HCT116 (cell line): ENCODE measurements around the gene CDH13. TPM values are rescaled to one million over a fixed set of nuclear protein-coding genes. Genes with fewer than 3 reads are reported as not detected.

Experiments
- ATAC-seq: fragments of 200-7000 bp; cut with Tn5 transposase; 2 replicates; pipeline ENCODE4 v1.9.1; 2020; ENCODE audit warnings: mild to moderate bottlenecking, moderate library complexity
- BruUV-seq: library from RNA; stranded (reverse); fragments of 400-500 nt; replicated peaks from 2 replicates; lab custom pipeline; 2021; lab: Mats Ljungman, UMichigan
- CTCF ChIA-PET: fragments of 300-600 bp; sonication (Branson Sonifier 250); formaldehyde crosslinking; loops from one replicate; lab custom pipeline; 2021; ENCODE audit warnings: antibody characterized with exemption; lab: Charles Lee
- POLR2A ChIA-PET: fragments of 300-600, 350-600 bp; sonication (Branson Sonifier 250); formaldehyde crosslinking; loops from one replicate; lab custom pipeline; 2021; ENCODE audit warnings: antibody characterized with exemption; lab: Charles Lee
- RAD21 ChIA-PET, 2 experiments: fragments of 300-600 bp; sonication (Branson Sonifier 250); formaldehyde crosslinking; loops; one replicate each; lab custom pipeline; 2023; ENCODE audit warnings: low total read pairs in 2 of 2; ENCODE audit not compliant: uncharacterized antibody in 2 of 2, unreplicated experiment in 2 of 2, low non-redundant PET in 1 of 2; lab: Charles Lee
- DNase-seq: peaks from one replicate; pipeline ENCODE4 v3.0.0-alpha.2; 2010; ENCODE audit warnings: low read depth, low spot score
- H2AFZ ChIP-seq: fragments of 200-600 bp; shearing (Covaris generic), sonication (generic); 2 replicates; pipeline ENCODE4 v1.6.1; 2017; ENCODE audit warnings: low read depth, mixed run types, mixed read lengths, antibody characterized with exemption, low read length; ENCODE audit not compliant: poor library complexity, severe bottlenecking
- H3K27ac ChIP-seq: 2 replicates; pipeline ENCODE4 v1.5.1; 2012; ENCODE audit warnings: low read depth, low read length
- H3K27me3 ChIP-seq: fragments of 200-600 bp; sonication (generic); 2 replicates; pipeline ENCODE4 v1.6.1; 2016; ENCODE audit warnings: mixed run types, low read length, mixed read lengths; ENCODE audit not compliant: insufficient read depth
- H3K36me3 ChIP-seq, 2 experiments: fragments of 200-500 bp in 1 of 2; fragments of 200-600 bp in 1 of 2; sonication (Bioruptor generic) in 1 of 2; sonication (generic) in 1 of 2; 2 replicates each; pipeline versions ENCODE4 v1.5.1 to v1.6.1; 2014 to 2016; ENCODE audit warnings: low read length in 2 of 2, inconsistent platforms in 1 of 2, mixed read lengths in 1 of 2, mixed run types in 1 of 2; ENCODE audit not compliant: insufficient read depth in 2 of 2, control insufficient read depth in 1 of 2
- H3K4me1 ChIP-seq, 2 experiments: fragments of 200-600 bp in 1 of 2; sonication (generic) in 1 of 2; 2 replicates each; pipeline versions ENCODE4 v1.5.1 to v1.6.1; 2012 to 2017; ENCODE audit warnings: low read length in 2 of 2, inconsistent platforms in 1 of 2, mild to moderate bottlenecking in 1 of 2, mixed read lengths in 1 of 2, mixed run types in 1 of 2, moderate library complexity in 1 of 2; ENCODE audit not compliant: insufficient read depth in 2 of 2, control insufficient read depth in 1 of 2
- H3K4me2 ChIP-seq: fragments of 200-600 bp; sonication (generic); 2 replicates; pipeline ENCODE4 v1.6.1; 2017; ENCODE audit warnings: mixed run types, low read length, mixed read lengths
- H3K4me3 ChIP-seq, 2 experiments: fragments of 200-600 bp in 1 of 2; sonication (generic) in 1 of 2; replicated peaks in 1 of 2; 2 replicates each; pipeline ENCODE4 v1.5.1; 2011 to 2016; ENCODE audit warnings: low read length in 2 of 2, control low read depth in 1 of 2, low read depth in 1 of 2, mild to moderate bottlenecking in 1 of 2, mixed read lengths in 1 of 2, mixed run types in 1 of 2
- H3K79me2 ChIP-seq: fragments of 200-600 bp; sonication (generic); 2 replicates; pipeline ENCODE4 v1.6.1; 2017; ENCODE audit warnings: mild to moderate bottlenecking, mixed run types, low read length, moderate library complexity, mixed read lengths; ENCODE audit not compliant: insufficient read depth
- H3K9ac ChIP-seq: fragments of 200-600 bp; sonication (generic); 2 replicates; pipeline ENCODE4 v1.6.1; 2016; ENCODE audit warnings: low read length, mixed read lengths
- H3K9me2 ChIP-seq: fragments of 200-600 bp; sonication (generic), shearing (Covaris generic); 2 replicates; pipeline ENCODE4 v1.6.1; 2017; ENCODE audit warnings: mixed run types, mild to moderate bottlenecking, moderate library complexity; ENCODE audit not compliant: insufficient read depth
- H3K9me3 ChIP-seq, 2 experiments: fragments of 200-500 bp in 1 of 2; fragments of 200-600 bp in 1 of 2; sonication (Bioruptor generic) in 1 of 2; sonication (generic) in 1 of 2; 2 replicates each; pipeline ENCODE4 v1.6.1; 2014 to 2017; ENCODE audit warnings: low read length in 2 of 2, mixed read lengths in 2 of 2, inconsistent platforms in 1 of 2, low read depth in 1 of 2, mild to moderate bottlenecking in 1 of 2, mixed run types in 1 of 2, moderate library complexity in 1 of 2; ENCODE audit not compliant: control insufficient read depth in 1 of 2, insufficient read depth in 1 of 2
- H4K20me1 ChIP-seq: fragments of 200-600 bp; sonication (generic), shearing (Covaris generic); 2 replicates; pipeline ENCODE4 v1.6.1; 2017; ENCODE audit warnings: mixed run types, mild to moderate bottlenecking, moderate library complexity; ENCODE audit not compliant: insufficient read depth
- CEBPB ChIP-seq: IDR thresholded peaks from 2 replicates; pipeline ENCODE4 v1.6.1; 2012; ENCODE audit warnings: low read depth
- ELF1 ChIP-seq: IDR thresholded peaks from 2 replicates; pipeline ENCODE4 v1.6.1; 2012; ENCODE audit warnings: low read depth, borderline replicate concordance
- EZH2 ChIP-seq: fragments of 200-600 bp; sonication (generic); IDR thresholded peaks from 2 replicates; pipeline ENCODE4 v1.6.1; 2017; ENCODE audit warnings: antibody characterized with exemption, mixed run types
- EZH2phosphoT487 ChIP-seq: fragments of 200-600 bp; IDR thresholded peaks from 2 replicates; pipeline ENCODE4 v1.6.1; 2018; ENCODE audit warnings: antibody characterized with exemption, borderline replicate concordance
- JUND ChIP-seq: IDR thresholded peaks from 2 replicates; pipeline ENCODE4 v1.6.1; 2012
- RAD21 ChIP-seq: IDR thresholded peaks from 2 replicates; pipeline ENCODE4 v1.6.1; 2012; ENCODE audit warnings: low read depth, mild to moderate bottlenecking
- SP1 ChIP-seq: IDR thresholded peaks from 2 replicates; pipeline ENCODE4 v1.6.1; 2012; ENCODE audit warnings: low read depth
- ZFX ChIP-seq: fragments of 450-650 bp; IDR thresholded peaks from 2 replicates; pipeline ENCODE4 v1.6.1; 2017
- ZNF274 ChIP-seq: fragments of 200-500 bp; sonication (Bioruptor generic); IDR thresholded peaks from 2 replicates; pipeline ENCODE4 v1.6.1; 2014; ENCODE audit warnings: mild to moderate bottlenecking, low read depth, low read length, inconsistent platforms
- intact Hi-C: fragments of 100-400 bp; cut with micrococcal nuclease; formaldehyde crosslinking; loops from 2 replicates; pipeline ENCODE4 v1.10.0; 2022
- total RNA-seq: library from RNA; stranded (reverse); gene quantifications from one replicate; pipeline ENCODE4 v1.2.1, GENCODE V29; 2021; ENCODE audit not compliant: unreplicated experiment
- TF ChIP-seq, protein P1 (sequence below): IDR thresholded peaks from 2 replicates; pipeline ENCODE4 v1.6.1; 2011; ENCODE audit warnings: mild to moderate bottlenecking, low read length, moderate library complexity; ENCODE audit not compliant: insufficient replicate concordance; ENCODE audit errors: extremely low read depth
- TF ChIP-seq, protein P2 (sequence below): IDR thresholded peaks from 2 replicates; pipeline ENCODE4 v1.6.1; 2012
- TF ChIP-seq, protein P3 (sequence below), 3 experiments: fragments of 200-600 bp in 1 of 3; sonication (generic) in 1 of 3; IDR thresholded peaks in 2 of 3; conservative IDR thresholded peaks in 1 of 3; 2 replicates each; pipeline ENCODE4 v1.5.1; 2012 to 2017; ENCODE audit warnings: low read depth in 2 of 3, low read length in 2 of 3, antibody characterized with exemption in 1 of 3, borderline replicate concordance in 1 of 3, control low read depth in 1 of 3, mild to moderate bottlenecking in 1 of 3, mixed read lengths in 1 of 3, mixed run types in 1 of 3, moderate library complexity in 1 of 3; ENCODE audit not compliant: insufficient read depth in 1 of 3

The CDH13 gene
- total RNA-seq, 1 experiment from 2014 or later: not detected

DNA sequence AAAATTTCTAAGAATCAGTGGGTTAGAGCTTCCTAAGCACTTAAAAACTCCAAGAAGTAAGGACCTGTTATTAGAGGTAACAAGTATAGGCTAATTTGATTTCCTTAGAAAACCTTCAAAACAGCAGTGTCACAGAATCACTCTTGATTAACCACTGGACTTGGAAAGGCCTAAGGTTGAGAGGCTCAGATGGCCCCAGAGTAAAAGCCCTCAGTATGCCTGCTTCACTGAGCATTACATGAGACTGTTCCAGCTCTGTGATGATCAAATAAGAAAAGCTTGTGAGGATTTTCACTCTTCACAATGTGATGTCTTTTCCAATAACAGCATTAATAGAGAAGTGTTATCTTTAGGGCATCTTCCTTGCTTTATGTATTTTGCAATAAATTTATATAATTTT lies 671.8 kb downstream of the CDH13 start:
- Histone ChIP-seq H3K27ac (no peak overlapping the region), H3K4me3 (no peak overlapping the region), H4K20me1 (no peaks in the 10 kb centered on the region), H3K4me1 (no peaks in the 10 kb centered on the region), H2AFZ (no peak overlapping the region), H3K9me2 (no peaks in the 10 kb centered on the region), H3K9ac (no peak overlapping the region), H3K27me3 (no peaks in the 10 kb centered on the region), H3K4me2 (no peak overlapping the region), H3K79me2 (no peaks in the 10 kb centered on the region), H3K9me3 (peaks cover 0 to 3% of the 10 kb centered on the region in 2 experiments; a peak in 2 of 4 replicates), H3K36me3 (no peaks in the 10 kb centered on the region)
- CTCF ChIA-PET: no interaction called here
- RAD21 ChIA-PET: no interaction called here
- ATAC-seq: no peak
- POLR2A ChIA-PET: no interaction called here
- TF ChIP-seq SP1 (no peak), JUND (no peak), RAD21 (no peak), ZFX (no peak), ELF1 (no peak), CEBPB (no peak), EZH2 (no peak), ZNF274 (no peak), EZH2phosphoT487 (no peak)
- TF ChIP-seq, protein P1, sequence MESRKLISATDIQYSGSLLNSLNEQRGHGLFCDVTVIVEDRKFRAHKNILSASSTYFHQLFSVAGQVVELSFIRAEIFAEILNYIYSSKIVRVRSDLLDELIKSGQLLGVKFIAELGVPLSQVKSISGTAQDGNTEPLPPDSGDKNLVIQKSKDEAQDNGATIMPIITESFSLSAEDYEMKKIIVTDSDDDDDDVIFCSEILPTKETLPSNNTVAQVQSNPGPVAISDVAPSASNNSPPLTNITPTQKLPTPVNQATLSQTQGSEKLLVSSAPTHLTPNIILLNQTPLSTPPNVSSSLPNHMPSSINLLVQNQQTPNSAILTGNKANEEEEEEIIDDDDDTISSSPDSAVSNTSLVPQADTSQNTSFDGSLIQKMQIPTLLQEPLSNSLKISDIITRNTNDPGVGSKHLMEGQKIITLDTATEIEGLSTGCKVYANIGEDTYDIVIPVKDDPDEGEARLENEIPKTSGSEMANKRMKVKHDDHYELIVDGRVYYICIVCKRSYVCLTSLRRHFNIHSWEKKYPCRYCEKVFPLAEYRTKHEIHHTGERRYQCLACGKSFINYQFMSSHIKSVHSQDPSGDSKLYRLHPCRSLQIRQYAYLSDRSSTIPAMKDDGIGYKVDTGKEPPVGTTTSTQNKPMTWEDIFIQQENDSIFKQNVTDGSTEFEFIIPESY: no peak
- TF ChIP-seq, protein P2, sequence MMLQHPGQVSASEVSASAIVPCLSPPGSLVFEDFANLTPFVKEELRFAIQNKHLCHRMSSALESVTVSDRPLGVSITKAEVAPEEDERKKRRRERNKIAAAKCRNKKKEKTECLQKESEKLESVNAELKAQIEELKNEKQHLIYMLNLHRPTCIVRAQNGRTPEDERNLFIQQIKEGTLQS: no peak
- TF ChIP-seq, protein P3, sequence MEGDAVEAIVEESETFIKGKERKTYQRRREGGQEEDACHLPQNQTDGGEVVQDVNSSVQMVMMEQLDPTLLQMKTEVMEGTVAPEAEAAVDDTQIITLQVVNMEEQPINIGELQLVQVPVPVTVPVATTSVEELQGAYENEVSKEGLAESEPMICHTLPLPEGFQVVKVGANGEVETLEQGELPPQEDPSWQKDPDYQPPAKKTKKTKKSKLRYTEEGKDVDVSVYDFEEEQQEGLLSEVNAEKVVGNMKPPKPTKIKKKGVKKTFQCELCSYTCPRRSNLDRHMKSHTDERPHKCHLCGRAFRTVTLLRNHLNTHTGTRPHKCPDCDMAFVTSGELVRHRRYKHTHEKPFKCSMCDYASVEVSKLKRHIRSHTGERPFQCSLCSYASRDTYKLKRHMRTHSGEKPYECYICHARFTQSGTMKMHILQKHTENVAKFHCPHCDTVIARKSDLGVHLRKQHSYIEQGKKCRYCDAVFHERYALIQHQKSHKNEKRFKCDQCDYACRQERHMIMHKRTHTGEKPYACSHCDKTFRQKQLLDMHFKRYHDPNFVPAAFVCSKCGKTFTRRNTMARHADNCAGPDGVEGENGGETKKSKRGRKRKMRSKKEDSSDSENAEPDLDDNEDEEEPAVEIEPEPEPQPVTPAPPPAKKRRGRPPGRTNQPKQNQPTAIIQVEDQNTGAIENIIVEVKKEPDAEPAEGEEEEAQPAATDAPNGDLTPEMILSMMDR (IDR thresholded peaks at IDR 0.05 in 2 of 3, conservative IDR thresholded peaks at IDR 0.05 in 1 of 3; ENCODE audit: borderline replicate concordance in 1 of 3, insufficient read depth in 1 of 3, low read depth in 2 of 3, low read length in 2 of 3): no peak
- no peak for DNase-seq
- intact Hi-C loops: no loop called here
- no TSS peak for BruUV-seq
